MM.1S (cell line): ENCODE measurements around the gene AFAP1.

Source experiments
- DNase-seq: peaks from one replicate; pipeline ENCODE4 v3.0.0-alpha.2; 2015
- H2AFZ ChIP-seq: fragments of 300-600 bp; sonication (generic); 2 replicates; pipeline ENCODE4 v1.6.0; 2016; ENCODE audit warnings: antibody characterized with exemption, low read length
- H3F3A ChIP-seq: fragments of 300-600 bp; sonication (generic); 2 replicates; pipeline ENCODE4 v1.6.1; 2016; ENCODE audit warnings: mild to moderate bottlenecking, antibody characterized with exemption, low read length, moderate library complexity, mixed read lengths; ENCODE audit not compliant: insufficient read depth
- H3K27ac ChIP-seq: fragments of 300-600 bp; sonication (generic); 2 replicates; pipeline ENCODE4 v1.5.1; 2016; ENCODE audit warnings: mild to moderate bottlenecking, low read length
- H3K27me3 ChIP-seq: fragments of 300-600 bp; sonication (generic); replicated peaks from 2 replicates; pipeline ENCODE4 v1.6.0; 2016; ENCODE audit warnings: low read length; ENCODE audit not compliant: insufficient read depth
- H3K36me3 ChIP-seq: fragments of 300-600 bp; sonication (generic); replicated peaks from 2 replicates; pipeline ENCODE4 v1.6.1; 2016; ENCODE audit warnings: mild to moderate bottlenecking, low read length, mixed read lengths; ENCODE audit not compliant: insufficient read depth
- H3K4me1 ChIP-seq: fragments of 300-600 bp; sonication (generic); 2 replicates; pipeline ENCODE4 v1.6.1; 2016; ENCODE audit warnings: low read length, mixed read lengths
- H3K4me2 ChIP-seq: fragments of 300-600 bp; sonication (generic); 2 replicates; pipeline ENCODE4 v1.6.0; 2016; ENCODE audit warnings: low read depth, low read length
- H3K4me3 ChIP-seq: fragments of 300-600 bp; sonication (generic); 2 replicates; pipeline ENCODE4 v1.5.1; 2016; ENCODE audit warnings: low read length, mixed read lengths
- H3K79me2 ChIP-seq: fragments of 300-600 bp; sonication (generic); 2 replicates; pipeline ENCODE4 v1.6.1; 2016; ENCODE audit warnings: mixed run types, low read length, mixed read lengths
- H3K9ac ChIP-seq: fragments of 300-600 bp; sonication (generic); 2 replicates; pipeline ENCODE4 v1.6.1; 2016; ENCODE audit warnings: low read length, mixed read lengths
- H3K9me2 ChIP-seq: fragments of 300-600 bp; sonication (generic); replicated peaks from 2 replicates; pipeline ENCODE4 v1.6.1; 2016; ENCODE audit warnings: mild to moderate bottlenecking, low read length, mixed read lengths; ENCODE audit not compliant: insufficient read depth
- H3K9me3 ChIP-seq: fragments of 300-600 bp; sonication (generic); replicated peaks from 2 replicates; pipeline ENCODE4 v1.6.1; 2016; ENCODE audit warnings: mild to moderate bottlenecking, low read length, mixed read lengths; ENCODE audit not compliant: insufficient read depth
- H4K20me1 ChIP-seq: fragments of 300-600 bp; sonication (generic); 2 replicates; pipeline ENCODE4 v1.6.1; 2016; ENCODE audit warnings: mild to moderate bottlenecking, low read length, moderate library complexity, mixed read lengths; ENCODE audit not compliant: insufficient read depth
- EZH2 ChIP-seq: fragments of 300-600 bp; sonication (generic); optimal IDR thresholded peaks from 2 replicates; pipeline ENCODE3; 2017; ENCODE audit warnings: low read depth, mild to moderate bottlenecking, antibody characterized with exemption, low read length, mixed read lengths
- EZH2phosphoT487 ChIP-seq: fragments of 300-600 bp; sonication (generic); IDR thresholded peaks from 2 replicates; pipeline ENCODE4 v1.6.1; 2018; ENCODE audit warnings: antibody characterized with exemption, low read length
- TF ChIP-seq, protein P1 (sequence below): fragments of 300-600 bp; sonication (generic); IDR thresholded peaks from 2 replicates; pipeline ENCODE4 v1.5.1; 2016; ENCODE audit warnings: antibody characterized with exemption, low read length, mixed read lengths

The AFAP1 gene

DNA sequence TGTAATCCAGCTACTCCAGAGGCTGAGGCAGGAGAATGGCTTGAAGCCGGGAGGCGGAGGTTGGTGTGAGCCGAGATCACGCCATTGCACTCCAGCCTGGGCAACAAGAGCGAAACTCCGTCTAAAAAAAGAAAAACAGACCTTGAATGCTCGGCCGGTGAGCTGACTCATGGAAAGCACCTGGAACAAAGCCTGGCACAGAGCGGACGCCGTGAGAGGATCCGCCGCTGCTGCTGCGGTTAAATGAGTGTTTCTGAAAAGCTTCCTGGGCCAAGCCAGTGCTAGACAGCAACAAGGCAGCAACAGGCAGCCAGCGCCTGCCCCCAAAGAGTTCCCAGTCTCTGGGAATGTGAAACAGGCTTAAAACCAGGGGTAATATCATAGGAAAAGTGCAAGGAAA, 186.4 kb downstream of the AFAP1 start:
- Histone ChIP-seq H3K4me3 (peak overlapping the region; percentile 59; the same call in 1 of the 2 replicates), H3K9ac (peak overlapping the region; percentile 55; the same call in 1 of the 2 replicates), H3K4me2 (peak overlapping the region; percentile 54; the same call in 1 of the 2 replicates), H3K36me3 (no peaks in the 10 kb centered on the region), H3K9me2 (no peaks in the 10 kb centered on the region), H4K20me1 (no peaks in the 10 kb centered on the region), H2AFZ (no peak overlapping the region), H3K4me1 (peaks cover 34% of the 10 kb centered on the region), H3F3A (peaks cover 25% of the 10 kb centered on the region), H3K27ac (peak overlapping the region; percentile 86), H3K79me2 (peaks cover 34% of the 10 kb centered on the region), H3K27me3 (peaks cover 35% of the 10 kb centered on the region), H3K9me3 (no peaks in the 10 kb centered on the region)
- DNase-seq, result peak; percentile 74
- TF ChIP-seq EZH2phosphoT487 (no peak), EZH2 (no peak)
- TF ChIP-seq, protein P1, sequence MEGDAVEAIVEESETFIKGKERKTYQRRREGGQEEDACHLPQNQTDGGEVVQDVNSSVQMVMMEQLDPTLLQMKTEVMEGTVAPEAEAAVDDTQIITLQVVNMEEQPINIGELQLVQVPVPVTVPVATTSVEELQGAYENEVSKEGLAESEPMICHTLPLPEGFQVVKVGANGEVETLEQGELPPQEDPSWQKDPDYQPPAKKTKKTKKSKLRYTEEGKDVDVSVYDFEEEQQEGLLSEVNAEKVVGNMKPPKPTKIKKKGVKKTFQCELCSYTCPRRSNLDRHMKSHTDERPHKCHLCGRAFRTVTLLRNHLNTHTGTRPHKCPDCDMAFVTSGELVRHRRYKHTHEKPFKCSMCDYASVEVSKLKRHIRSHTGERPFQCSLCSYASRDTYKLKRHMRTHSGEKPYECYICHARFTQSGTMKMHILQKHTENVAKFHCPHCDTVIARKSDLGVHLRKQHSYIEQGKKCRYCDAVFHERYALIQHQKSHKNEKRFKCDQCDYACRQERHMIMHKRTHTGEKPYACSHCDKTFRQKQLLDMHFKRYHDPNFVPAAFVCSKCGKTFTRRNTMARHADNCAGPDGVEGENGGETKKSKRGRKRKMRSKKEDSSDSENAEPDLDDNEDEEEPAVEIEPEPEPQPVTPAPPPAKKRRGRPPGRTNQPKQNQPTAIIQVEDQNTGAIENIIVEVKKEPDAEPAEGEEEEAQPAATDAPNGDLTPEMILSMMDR, result no peak

DNA sequence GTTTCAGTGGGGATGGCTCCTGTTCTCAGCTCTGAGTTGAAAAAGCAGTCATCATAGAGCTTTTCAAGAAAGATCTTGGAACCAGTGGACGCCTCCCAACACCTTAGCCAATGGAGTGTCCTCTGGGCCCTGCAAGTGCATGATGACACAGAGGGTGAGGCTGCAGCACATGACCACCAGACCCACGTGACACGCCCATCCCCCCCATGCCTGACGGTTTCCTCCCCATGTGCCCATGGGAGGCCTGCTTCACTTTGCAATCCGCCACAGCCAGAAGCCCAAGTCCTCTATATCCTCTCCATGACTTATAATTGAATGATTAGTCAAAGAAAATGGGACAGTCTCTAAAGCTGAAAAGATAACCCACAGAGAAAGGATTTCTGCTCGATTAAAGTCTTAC, 187.0 kb downstream of the AFAP1 start:
- no peaks in the 10 kb centered on the region for H4K20me1 ChIP-seq
- no peaks in the 10 kb centered on the region for H3K36me3 ChIP-seq
- TF ChIP-seq, protein P1, result no peak
- TF ChIP-seq EZH2 (no peak), EZH2phosphoT487 (no peak)
- DNase-seq, result no peak
- H3K27me3 ChIP-seq, result peaks cover 33% of the 10 kb centered on the region; the same call in 1 of the 2 replicates
- peaks cover 25% of the 10 kb centered on the region for H3F3A ChIP-seq
- peak overlapping the region; percentile 86 for H3K27ac ChIP-seq
- no peak overlapping the region for H3K9ac ChIP-seq
- no peak overlapping the region for H3K4me2 ChIP-seq
- H2AFZ ChIP-seq, result no peak overlapping the region
- peaks cover 33% of the 10 kb centered on the region for H3K79me2 ChIP-seq
- H3K4me1 ChIP-seq, result peaks cover 34% of the 10 kb centered on the region
- no peaks in the 10 kb centered on the region for H3K9me2 ChIP-seq
- no peaks in the 10 kb centered on the region for H3K9me3 ChIP-seq
- H3K4me3 ChIP-seq, result no peak overlapping the region

DNA sequence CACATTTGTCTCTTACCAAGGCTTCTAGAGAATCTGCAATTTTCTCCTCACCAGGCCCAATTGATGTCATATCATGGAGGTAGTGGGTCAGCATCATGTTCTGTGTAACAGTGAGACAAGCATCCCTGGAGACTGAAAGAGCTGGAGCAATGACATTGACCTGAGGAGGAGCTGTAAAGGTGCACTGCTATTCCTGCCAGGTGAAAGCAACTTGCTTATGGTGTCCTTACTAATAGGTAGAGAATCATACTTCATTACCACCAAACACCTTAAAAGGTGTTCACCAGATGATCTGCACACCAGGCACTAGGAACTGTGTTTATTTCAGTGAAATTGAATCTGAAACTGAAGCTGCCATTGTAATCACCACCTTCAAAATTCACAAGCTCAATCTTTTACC, 188.7 kb downstream of the AFAP1 start:
- H3K4me1 ChIP-seq, result peaks cover 34% of the 10 kb centered on the region
- TF ChIP-seq EZH2, result no peak
- TF ChIP-seq EZH2phosphoT487, result no peak
- TF ChIP-seq, protein P1, result no peak
- no peaks in the 10 kb centered on the region for H4K20me1 ChIP-seq
- peaks cover 25% of the 10 kb centered on the region for H3F3A ChIP-seq
- peaks cover 36% of the 10 kb centered on the region; the same call in 1 of the 2 replicates for H3K27me3 ChIP-seq
- DNase-seq, result peak; percentile 62
- no peaks in the 10 kb centered on the region for H3K36me3 ChIP-seq
- H3K27ac ChIP-seq, result peak overlapping the region; percentile 86
- H3K9me3 ChIP-seq, result no peaks in the 10 kb centered on the region
- no peak overlapping the region for H2AFZ ChIP-seq
- H3K4me3 ChIP-seq, result no peak overlapping the region
- H3K4me2 ChIP-seq, result peak overlapping the region; percentile 17; the same call in 1 of the 2 replicates
- no peak overlapping the region for H3K9ac ChIP-seq
- peaks cover 17% of the 10 kb centered on the region for H3K79me2 ChIP-seq
- H3K9me2 ChIP-seq, result no peaks in the 10 kb centered on the region
